Ovary (tissue), 3 donors: ENCODE measurements around the gene CMIP.

ENCODE experiments used
- EP300 ChIP-seq: sonication (generic); formaldehyde crosslinking; IDR thresholded peaks from one replicate; pipeline ENCODE4 v1.6.1; 2017; ENCODE audit warnings: antibody characterized with exemption
- POLR2A ChIP-seq: fragments of 450-650 bp; IDR thresholded peaks from one replicate; pipeline ENCODE4 v1.6.1; 2017; ENCODE audit warnings: antibody characterized with exemption, mild to moderate bottlenecking, moderate library complexity
- TF ChIP-seq, protein P1 (sequence below), 3 donors: fragments of 450-650 bp in 2 of 3; fragments of 200-600 bp in 1 of 3; IDR thresholded peaks; one replicate each; pipeline versions ENCODE4 v1.5.1 to v1.8.0; 2016 to 2022; ENCODE audit warnings: antibody characterized with exemption in 3 of 3, mild to moderate bottlenecking in 1 of 3
- donor health status: DM: no; HTN: no; CAD: no.

DNA sequence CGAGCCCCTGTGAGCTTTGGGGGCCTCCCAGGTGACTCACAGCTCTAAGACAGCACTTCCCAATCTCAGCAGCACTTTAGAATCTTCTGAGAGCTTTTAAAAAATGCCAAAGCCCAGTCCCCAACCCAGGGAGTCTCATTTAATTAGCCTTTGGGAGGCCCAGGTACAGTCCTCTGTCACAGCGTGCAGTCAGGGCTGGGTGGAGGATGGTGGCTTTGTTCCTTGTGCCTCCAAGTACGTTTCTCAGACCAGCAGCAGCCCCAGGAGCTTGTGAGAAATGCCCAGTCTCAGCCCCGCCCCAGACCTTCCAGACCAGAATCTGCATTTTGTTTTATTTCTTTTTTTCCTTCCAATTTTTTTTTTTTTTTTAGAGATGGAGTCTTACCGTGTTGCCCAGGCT, 27.4 kb upstream of the CMIP start:
- TF ChIP-seq, protein P1, sequence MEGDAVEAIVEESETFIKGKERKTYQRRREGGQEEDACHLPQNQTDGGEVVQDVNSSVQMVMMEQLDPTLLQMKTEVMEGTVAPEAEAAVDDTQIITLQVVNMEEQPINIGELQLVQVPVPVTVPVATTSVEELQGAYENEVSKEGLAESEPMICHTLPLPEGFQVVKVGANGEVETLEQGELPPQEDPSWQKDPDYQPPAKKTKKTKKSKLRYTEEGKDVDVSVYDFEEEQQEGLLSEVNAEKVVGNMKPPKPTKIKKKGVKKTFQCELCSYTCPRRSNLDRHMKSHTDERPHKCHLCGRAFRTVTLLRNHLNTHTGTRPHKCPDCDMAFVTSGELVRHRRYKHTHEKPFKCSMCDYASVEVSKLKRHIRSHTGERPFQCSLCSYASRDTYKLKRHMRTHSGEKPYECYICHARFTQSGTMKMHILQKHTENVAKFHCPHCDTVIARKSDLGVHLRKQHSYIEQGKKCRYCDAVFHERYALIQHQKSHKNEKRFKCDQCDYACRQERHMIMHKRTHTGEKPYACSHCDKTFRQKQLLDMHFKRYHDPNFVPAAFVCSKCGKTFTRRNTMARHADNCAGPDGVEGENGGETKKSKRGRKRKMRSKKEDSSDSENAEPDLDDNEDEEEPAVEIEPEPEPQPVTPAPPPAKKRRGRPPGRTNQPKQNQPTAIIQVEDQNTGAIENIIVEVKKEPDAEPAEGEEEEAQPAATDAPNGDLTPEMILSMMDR (IDR thresholded peaks at IDR 0.05) = no peak
- no peak for TF ChIP-seq POLR2A
- no peak for TF ChIP-seq EP300
